Measurements from ENCODE around the gene NREP.
A peak's percentile ranks its signal among the peaks of the same experiment; 100 is the strongest.

Gene NREP

GRCh38 chr5:111691914-111692313 is 65.1 kb downstream of the NREP start:
- DNase-seq: no peak

- no peak for DNase-seq
Measured at GRCh38 chr5:111691508-111691907, 65.5 kb downstream of the NREP start.

- no peak for DNase-seq
Measured at GRCh38 chr5:111689357-111689935, 67.5 kb downstream of the NREP start.

- no peak for DNase-seq
Measured at GRCh38 chr5:111685969-111686368, 71.0 kb downstream of the NREP start.

GRCh38 chr5:111682641-111683040 is 74.4 kb downstream of the NREP start:
- DNase-seq: no peak

GRCh38 chr5:111682121-111682520 is 74.9 kb downstream of the NREP start:
- no peak for DNase-seq

- DNase-seq: no peak
Measured at GRCh38 chr5:111681414-111682120, 75.4 kb downstream of the NREP start.

- DNase-seq: peak; percentile 77
Measured at GRCh38 chr5:111680737-111681413, 76.1 kb downstream of the NREP start.

- DNase-seq: no peak
Measured at GRCh38 chr5:111679611-111680010, 77.4 kb downstream of the NREP start.

All from T1000 (cell line).